Effector CD8-positive, alpha-beta T cell (primary cell): ENCODE results near the gene NDOR1.

Experiments used
- DNase-seq: peaks from one replicate; lab custom pipeline; 2025; lab: John Stamatoyannopoulos, UW

Gene NDOR1

GRCh38 chr9:137198902-137199283, 6.6 kb upstream of the NDOR1 start:
- no peak for DNase-seq

- DNase-seq = no peak
Measured at GRCh38 chr9:137199411-137200121, 5.9 kb upstream of the NDOR1 start.

- peak; percentile 98 for DNase-seq
Measured at GRCh38 chr9:137200311-137201204, 4.9 kb upstream of the NDOR1 start, which contains the start of gene TPRN. Gene TPRN, minus strand, starts transcription at chr9:137200741. Its CDS starts 30 bp downstream, at chr9:137200711.

GRCh38 chr9:137201205-137201868, 4.2 kb upstream of the NDOR1 start:
- DNase-seq = no peak

GRCh38 chr9:137202966-137203365, 2.5 kb upstream of the NDOR1 start:
- DNase-seq = no peak

- DNase-seq = no peak
Measured at GRCh38 chr9:137204731-137205125, 772 bp upstream of the NDOR1 start.

GRCh38 chr9:137206602-137207001, 1.1 kb downstream of the NDOR1 start:
- no peak for DNase-seq

GRCh38 chr9:137211532-137211931, 6.0 kb downstream of the NDOR1 start:
- DNase-seq = no peak

- no peak for DNase-seq
Measured at GRCh38 chr9:137212520-137212919, 7.0 kb downstream of the NDOR1 start.

GRCh38 chr9:137213160-137214060, 7.9 kb downstream of the NDOR1 start:
- no peak for DNase-seq

GRCh38 chr9:137214620-137215019, 9.1 kb downstream of the NDOR1 start:
- no peak for DNase-seq

- DNase-seq = no peak
Measured at GRCh38 chr9:137215196-137215986, 9.9 kb downstream of the NDOR1 start.

- DNase-seq = no peak
Measured at GRCh38 chr9:137216188-137216965, 10.9 kb downstream of the NDOR1 start.

GRCh38 chr9:137217276-137218211, 12.0 kb downstream of the NDOR1 start:
- DNase-seq = no peak

GRCh38 chr9:137218212-137218753, 12.8 kb downstream of the NDOR1 start:
- DNase-seq = no peak

GRCh38 chr9:137218754-137219271, 13.3 kb downstream of the NDOR1 start:
- DNase-seq = no peak

GRCh38 chr9:137219757-137220316, 14.3 kb downstream of the NDOR1 start:
- DNase-seq = no peak
